22Rv1 (cell line): ENCODE results near the gene FOXP1.

ENCODE experiments used
- H3K27ac ChIP-seq: fragments of 450-650 bp; 2 replicates; pipeline ENCODE4 v1.5.1; 2017
- ZFX ChIP-seq: fragments of 450-650 bp; IDR thresholded peaks from 2 replicates; pipeline ENCODE4 v1.6.1; 2017; ENCODE audit warnings: antibody characterized with exemption, borderline replicate concordance
- TF ChIP-seq, protein P1 (sequence below): fragments of 450-650 bp; IDR thresholded peaks from 2 replicates; pipeline ENCODE4 v1.5.1; 2017; ENCODE audit warnings: mild to moderate bottlenecking

FOXP1 gene

DNA sequence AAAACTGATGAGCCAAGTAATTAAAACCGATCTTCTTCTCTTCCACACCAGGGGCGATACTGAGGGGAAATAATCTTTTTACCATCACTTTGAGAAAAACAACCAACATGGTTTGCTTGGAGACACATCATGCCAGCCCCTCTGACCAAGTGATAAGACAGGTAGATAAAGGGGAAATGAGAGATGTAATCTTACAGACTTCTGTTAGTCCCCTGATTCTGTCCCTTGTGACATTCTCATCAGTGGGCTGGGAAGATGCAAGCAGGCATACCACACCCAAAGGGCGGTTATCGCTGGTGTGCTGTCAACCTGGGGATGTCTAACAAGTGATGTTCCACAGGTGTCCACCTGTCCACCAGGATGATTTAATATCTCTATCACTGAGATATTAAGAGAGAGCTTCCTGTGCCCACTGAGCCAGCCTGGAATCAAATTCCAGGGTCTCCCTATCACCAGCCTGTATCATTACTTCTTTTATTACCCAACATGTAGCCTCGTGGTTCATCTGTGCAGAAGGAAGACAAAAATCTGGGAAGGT is 315.0 kb downstream of the FOXP1 start:
- TF ChIP-seq ZFX: no peak
- TF ChIP-seq, protein P1, sequence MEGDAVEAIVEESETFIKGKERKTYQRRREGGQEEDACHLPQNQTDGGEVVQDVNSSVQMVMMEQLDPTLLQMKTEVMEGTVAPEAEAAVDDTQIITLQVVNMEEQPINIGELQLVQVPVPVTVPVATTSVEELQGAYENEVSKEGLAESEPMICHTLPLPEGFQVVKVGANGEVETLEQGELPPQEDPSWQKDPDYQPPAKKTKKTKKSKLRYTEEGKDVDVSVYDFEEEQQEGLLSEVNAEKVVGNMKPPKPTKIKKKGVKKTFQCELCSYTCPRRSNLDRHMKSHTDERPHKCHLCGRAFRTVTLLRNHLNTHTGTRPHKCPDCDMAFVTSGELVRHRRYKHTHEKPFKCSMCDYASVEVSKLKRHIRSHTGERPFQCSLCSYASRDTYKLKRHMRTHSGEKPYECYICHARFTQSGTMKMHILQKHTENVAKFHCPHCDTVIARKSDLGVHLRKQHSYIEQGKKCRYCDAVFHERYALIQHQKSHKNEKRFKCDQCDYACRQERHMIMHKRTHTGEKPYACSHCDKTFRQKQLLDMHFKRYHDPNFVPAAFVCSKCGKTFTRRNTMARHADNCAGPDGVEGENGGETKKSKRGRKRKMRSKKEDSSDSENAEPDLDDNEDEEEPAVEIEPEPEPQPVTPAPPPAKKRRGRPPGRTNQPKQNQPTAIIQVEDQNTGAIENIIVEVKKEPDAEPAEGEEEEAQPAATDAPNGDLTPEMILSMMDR: no peak
- no peak overlapping the region for H3K27ac ChIP-seq

DNA sequence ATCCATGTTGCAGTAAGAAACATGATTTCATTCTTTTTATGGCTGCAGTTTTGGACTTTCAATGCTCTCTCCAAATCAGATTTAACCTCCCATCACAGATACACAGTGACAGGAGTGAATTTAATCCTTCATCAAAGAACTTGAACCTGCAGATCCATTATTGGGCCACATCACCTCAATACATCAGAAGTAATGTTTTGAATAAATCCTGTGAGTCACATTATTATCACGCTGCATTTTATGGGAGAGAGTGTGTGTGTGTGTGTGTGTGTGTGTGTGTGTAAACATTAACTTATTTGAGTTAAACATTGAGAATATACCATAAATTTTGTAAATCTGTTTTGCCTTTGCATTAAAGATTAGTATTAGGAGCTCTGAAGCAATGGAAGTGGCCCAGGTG is 316.7 kb downstream of the FOXP1 start:
- no peak overlapping the region for H3K27ac ChIP-seq
- no peak for TF ChIP-seq ZFX
- TF ChIP-seq, protein P1: no peak

DNA sequence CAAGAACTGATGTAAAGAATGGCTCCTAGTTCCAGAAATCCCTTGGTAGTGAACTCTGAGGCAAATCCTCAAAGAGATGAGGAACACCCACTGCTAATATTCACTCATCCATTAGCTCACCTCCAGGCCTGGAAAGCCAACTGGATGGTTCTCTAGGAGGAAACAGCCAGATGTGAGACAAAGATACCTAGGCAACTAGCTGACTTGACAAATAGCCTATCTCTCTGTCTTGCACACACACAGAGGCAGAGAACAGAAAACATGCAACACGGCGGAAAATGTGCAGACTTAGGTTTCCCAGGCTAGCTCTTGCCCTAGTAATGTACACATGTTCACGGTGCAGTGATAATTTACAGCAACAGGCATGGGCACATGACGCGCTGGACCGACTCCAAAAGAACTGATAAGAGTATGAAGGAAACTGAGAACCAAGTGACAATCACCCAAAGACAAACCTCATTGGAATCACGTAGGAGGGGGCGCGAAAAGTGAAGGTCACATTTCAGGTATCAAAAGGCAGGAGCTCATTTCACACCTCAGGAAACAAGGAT is 318.1 kb downstream of the FOXP1 start:
- TF ChIP-seq, protein P1: no peak
- no peak for TF ChIP-seq ZFX
- no peak overlapping the region for H3K27ac ChIP-seq

DNA sequence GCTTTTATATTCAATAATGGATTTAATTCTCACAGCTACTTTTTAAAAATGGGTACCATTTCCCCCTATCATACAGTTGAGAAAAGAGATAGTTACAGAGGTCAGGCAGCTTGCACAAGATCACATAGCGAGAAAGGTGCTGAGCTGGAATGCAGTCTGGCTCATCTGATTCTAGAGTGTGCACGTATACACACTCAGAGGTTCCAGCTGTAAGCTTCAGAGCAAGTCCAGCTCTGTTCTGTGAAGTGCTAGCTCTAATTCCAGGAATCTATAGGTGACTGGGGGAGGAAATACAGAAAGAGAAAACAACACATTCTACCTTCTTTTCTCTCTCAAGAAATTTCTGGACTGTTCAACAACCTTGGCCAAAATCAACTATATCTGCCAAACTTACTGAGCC is 318.7 kb downstream of the FOXP1 start:
- H3K27ac ChIP-seq: no peak overlapping the region
- TF ChIP-seq, protein P1: no peak
- no peak for TF ChIP-seq ZFX

DNA sequence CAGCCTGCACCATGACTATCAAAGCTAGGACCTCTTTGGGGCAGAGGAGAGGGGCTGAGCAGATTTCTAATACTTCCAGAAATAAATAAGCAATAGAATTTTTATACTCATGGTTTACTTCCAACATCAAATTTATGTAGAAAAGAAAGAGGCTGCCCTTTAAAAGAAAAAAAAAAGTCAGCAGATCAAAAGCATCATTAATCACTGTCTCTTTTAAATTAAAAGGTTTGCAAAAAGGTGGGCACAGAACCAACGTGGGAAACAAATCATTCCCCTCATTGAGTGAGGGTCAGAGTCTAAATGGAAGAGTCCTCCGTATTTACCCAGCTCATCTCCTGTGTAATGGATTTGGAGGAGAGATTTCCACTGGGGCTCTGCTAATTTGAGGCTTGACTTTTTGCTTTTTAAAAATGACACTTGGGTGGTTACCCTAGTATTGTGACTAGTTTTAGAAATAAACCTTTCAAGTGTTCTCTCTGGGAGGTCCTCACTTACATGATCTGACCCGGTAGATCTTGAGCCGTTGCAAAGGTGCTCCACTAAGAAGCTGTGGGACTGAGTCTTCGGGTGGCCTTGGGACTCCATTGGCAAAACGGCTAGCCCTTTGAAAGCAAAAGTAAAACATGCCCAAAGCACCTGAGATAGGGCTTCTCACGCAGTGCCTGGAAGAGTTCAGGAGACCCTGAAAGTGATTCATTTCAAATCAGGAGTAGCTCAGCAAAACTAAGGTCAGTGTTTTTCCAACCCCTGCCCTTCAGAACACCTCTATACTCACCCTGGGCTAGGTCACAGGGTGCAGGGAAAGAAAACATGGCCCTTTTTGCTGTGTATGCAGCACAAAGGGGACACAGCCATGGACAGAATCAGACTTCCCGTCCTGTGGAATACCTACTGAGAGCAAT is 320.9 kb downstream of the FOXP1 start:
- H3K27ac ChIP-seq: no peak overlapping the region
- TF ChIP-seq, protein P1: no peak
- TF ChIP-seq ZFX: no peak

DNA sequence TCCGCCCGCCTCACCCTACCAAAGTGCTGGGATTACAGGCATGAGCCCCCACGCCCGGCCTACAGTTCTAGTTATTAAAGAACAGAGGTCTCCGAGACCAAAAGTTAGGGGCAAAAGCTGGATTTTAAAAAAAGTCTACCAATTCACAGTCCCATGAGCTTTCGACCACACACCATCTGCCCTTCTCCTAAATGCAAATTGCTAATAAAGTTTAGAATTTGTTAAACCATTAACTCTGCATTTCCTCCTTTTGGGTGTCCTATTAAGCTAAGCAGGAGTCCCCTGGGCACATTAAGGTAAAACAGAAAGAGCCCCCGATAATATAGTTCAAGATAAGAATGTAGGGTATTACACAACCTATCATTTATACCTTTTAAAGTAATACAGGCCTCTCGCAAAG is 322.7 kb downstream of the FOXP1 start:
- TF ChIP-seq, protein P1: no peak
- no peak for TF ChIP-seq ZFX
- no peak overlapping the region for H3K27ac ChIP-seq

DNA sequence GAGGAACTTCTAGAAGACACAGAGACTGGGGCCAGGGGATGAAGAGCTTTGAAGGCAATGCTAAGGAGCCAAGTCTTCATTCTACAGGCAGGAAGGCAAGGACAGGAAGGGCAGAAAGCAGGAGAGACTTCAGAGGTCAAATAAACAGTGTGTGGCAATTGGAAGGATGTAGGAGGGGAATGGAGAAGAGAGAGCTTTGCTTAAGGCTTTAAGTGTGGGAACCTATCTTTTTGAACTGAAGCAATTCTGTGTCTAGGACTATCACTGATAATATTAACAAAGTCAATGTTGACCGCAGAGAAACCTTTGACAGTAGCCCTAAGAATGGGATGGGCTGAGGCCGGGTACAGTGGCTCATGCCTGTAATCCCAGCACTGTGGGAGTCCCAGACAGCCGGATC is 325.0 kb downstream of the FOXP1 start:
- H3K27ac ChIP-seq: no peak overlapping the region
- TF ChIP-seq, protein P1: no peak
- no peak for TF ChIP-seq ZFX
